HepG2 (cell line): Measurements from ENCODE around the gene KLB. TPM values are rescaled to one million over a fixed set of nuclear protein-coding genes. Genes with fewer than 3 reads are reported as not detected.

Experiments used
- ATAC-seq: fragments of 200-7000 bp; cut with Tn5 transposase; 3 replicates; pipeline ENCODE4 v1.9.1; 2020; ENCODE audit warnings: mild to moderate bottlenecking, moderate library complexity
- BruUV-seq: library from RNA; stranded (reverse); fragments of 400-500 nt; replicated peaks from 2 replicates; lab custom pipeline; 2021; lab: Mats Ljungman, UMichigan
- CTCF ChIA-PET: fragments of 300-600 bp; formaldehyde crosslinking; extraction: SDS; loops from one replicate; lab custom pipeline; 2021; ENCODE audit warnings: low total read pairs, inconsistent platforms, low intra/inter-chr PET ratio; lab: Yijun Ruan, JAX
- POLR2A ChIA-PET: fragments of 350-600 bp; sonication (Branson Sonifier 250); formaldehyde crosslinking; loops from one replicate; lab custom pipeline; 2020; ENCODE audit warnings: antibody characterized with exemption, inconsistent platforms; lab: Yijun Ruan, JAX
- DNase-seq: peaks from one replicate; pipeline ENCODE4 v3.0.0-alpha.2; 2015; ENCODE audit warnings: low spot score
- FAIRE-seq: peaks from 3 replicates; lab custom pipeline; 2011; peaks lifted over from hg19 to GRCh38; lab: Jason Lieb, UNC
- H2AFZ ChIP-seq: one replicate; pipeline ENCODE4 v1.6.1; 2011; ENCODE audit warnings: low read length, inconsistent platforms
- H3K27ac ChIP-seq: fragments of 300-600 bp; 3 replicates; pipeline ENCODE4 v1.8.0; 2011; ENCODE audit warnings: mixed run types, mild to moderate bottlenecking, mixed read lengths, low read length, inconsistent platforms; ENCODE audit not compliant: insufficient read depth; ENCODE audit errors: extremely low read length
- H3K27me3 ChIP-seq, 2 experiments: fragments of 200-600 bp in 1 of 2; 2 replicates in 1 of 2; 3 replicates in 1 of 2; pipeline versions ENCODE4 v1.6.0 to v1.8.0; 2011; ENCODE audit warnings: low read length in 2 of 2, mild to moderate bottlenecking in 2 of 2, moderate library complexity in 2 of 2, inconsistent platforms in 1 of 2; ENCODE audit not compliant: insufficient read depth in 2 of 2, control insufficient read depth in 1 of 2
- H3K36me3 ChIP-seq, 2 experiments: fragments of 200-600 bp in 1 of 2; replicated peaks in 1 of 2; 2 replicates in 1 of 2; 3 replicates in 1 of 2; pipeline versions ENCODE4 v1.5.1 to v1.8.0; 2011; ENCODE audit warnings: low read length in 2 of 2, inconsistent platforms in 1 of 2; ENCODE audit not compliant: insufficient read depth in 2 of 2, control insufficient read depth in 1 of 2
- H3K4me1 ChIP-seq: 2 replicates; pipeline ENCODE4 v1.5.1; 2012; ENCODE audit warnings: low read length, inconsistent platforms; ENCODE audit not compliant: insufficient read depth
- H3K4me2 ChIP-seq: 2 replicates; pipeline ENCODE4 v1.6.0; 2011; ENCODE audit warnings: low read depth, low read length, inconsistent platforms
- H3K4me3 ChIP-seq, 3 experiments: fragments of 200-600 bp in 1 of 3; sonication (generic), shearing (Covaris generic) in 1 of 3; replicated peaks in 1 of 3; 2 replicates each; pipeline ENCODE4 v1.5.1; 2011 to 2016; ENCODE audit warnings: low read length in 3 of 3, inconsistent platforms in 2 of 3, low read depth in 2 of 3, mild to moderate bottlenecking in 2 of 3, control low read depth in 1 of 3, mixed read lengths in 1 of 3; ENCODE audit not compliant: insufficient read depth in 1 of 3
- H3K79me2 ChIP-seq: one replicate; pipeline ENCODE4 v1.6.1; 2011; ENCODE audit warnings: low read length, inconsistent platforms; ENCODE audit not compliant: insufficient read depth
- H3K9ac ChIP-seq: 2 replicates; pipeline ENCODE4 v1.6.0; 2011; ENCODE audit warnings: mild to moderate bottlenecking, low read depth, low read length, inconsistent platforms; ENCODE audit not compliant: insufficient read depth
- H3K9me3 ChIP-seq: 2 replicates; pipeline ENCODE4 v1.5.1; 2012; ENCODE audit warnings: mild to moderate bottlenecking, low read length
- H4K20me1 ChIP-seq: 2 replicates; pipeline ENCODE4 v1.6.0; 2011; ENCODE audit warnings: inconsistent platforms, mild to moderate bottlenecking, low read length, moderate library complexity; ENCODE audit not compliant: insufficient read depth
- MAFF ChIP-seq: IDR thresholded peaks from 2 replicates; pipeline ENCODE4 v1.6.1; 2011; ENCODE audit warnings: low read depth, low read length, improper control_type of control experiment
- MAFK ChIP-seq, 2 experiments: IDR thresholded peaks in 1 of 2; conservative IDR thresholded peaks in 1 of 2; 2 replicates each; pipeline ENCODE4 v1.6.1; 2011; ENCODE audit warnings: improper control_type of control experiment in 2 of 2, low read length in 2 of 2
- NAIF1 ChIP-seq: sonication (generic); formaldehyde crosslinking; IDR thresholded peaks from 2 replicates; pipeline ENCODE4 v1.5.0; 2020; ENCODE audit warnings: mild to moderate bottlenecking, missing genetic modification reagents, borderline replicate concordance
- POLR2A ChIP-seq, 2 experiments: IDR thresholded peaks; 2 replicates each; pipeline ENCODE4 v1.6.1; 2011; ENCODE audit warnings: low read depth in 2 of 2, low read length in 2 of 2, mild to moderate bottlenecking in 1 of 2, moderate library complexity in 1 of 2; ENCODE audit not compliant: insufficient read depth in 1 of 2
- SALL1 ChIP-seq: sonication (generic); formaldehyde crosslinking; IDR thresholded peaks from 2 replicates; pipeline ENCODE4 v1.8.0; 2022; ENCODE audit warnings: mild to moderate bottlenecking, missing genetic modification reagents
- TRAFD1 ChIP-seq: sonication (generic); formaldehyde crosslinking; IDR thresholded peaks from 2 replicates; pipeline ENCODE4 v1.5.1; 2020; ENCODE audit warnings: missing genetic modification reagents, mild to moderate bottlenecking, borderline replicate concordance
- WGBS: methylation state at CpG from one replicate; pipeline ENCODE4 v1.1.6; 2017; ENCODE audit warnings: low lambda C conversion rate; 5-methylcytosine and 5-hydroxymethylcytosine counted together
- in situ Hi-C: cut with HindIII; loops from 2 replicates; pipeline ENCODE4 v1.10.0; 2017; ENCODE audit warnings: low pct_unique_long_range_greater_than_20kb; ENCODE audit not compliant: extremely low pct_ligation_motif_present
- intact Hi-C: fragments of 100-400 bp; cut with micrococcal nuclease; formaldehyde crosslinking; loops from one replicate; pipeline ENCODE4 v1.10.0; 2022; ENCODE audit not compliant: unreplicated experiment
- polyA plus RNA-seq, 8 experiments: library from polyadenylated mRNA; depleted of rRNA in 3 of 8; stranded (reverse) in 7 of 8; unstranded in 1 of 8; fragments of >200 nt; fragmentation: Illumina TruSeq in 4 of 8; extraction: Trizol in 4 of 8; gene quantifications; 2 replicates each; pipeline versions ENCODE4 v1.2.1 to v1.2.3, GENCODE V29; 2011 to 2016; ENCODE audit warnings: low read depth in 4 of 8, missing spikeins in 1 of 8, mixed read lengths in 1 of 8; ENCODE audit not compliant: insufficient read depth in 1 of 8
- total RNA-seq, 5 experiments: library from RNA; depleted of rRNA; stranded (reverse); fragments of >200 nt; fragmentation: Illumina TruSeq; extraction: Trizol; gene quantifications; 2 replicates each; pipeline ENCODE4 v1.2.3, GENCODE V29; 2016; ENCODE audit warnings: low read depth in 1 of 5

KLB gene
- total and polyA plus RNA-seq, 2 of the 13 experiments (the other 11 are each of a cell fraction or from before 2014, with no cell fraction given): 25.3 to 82.0 TPM

DNA sequence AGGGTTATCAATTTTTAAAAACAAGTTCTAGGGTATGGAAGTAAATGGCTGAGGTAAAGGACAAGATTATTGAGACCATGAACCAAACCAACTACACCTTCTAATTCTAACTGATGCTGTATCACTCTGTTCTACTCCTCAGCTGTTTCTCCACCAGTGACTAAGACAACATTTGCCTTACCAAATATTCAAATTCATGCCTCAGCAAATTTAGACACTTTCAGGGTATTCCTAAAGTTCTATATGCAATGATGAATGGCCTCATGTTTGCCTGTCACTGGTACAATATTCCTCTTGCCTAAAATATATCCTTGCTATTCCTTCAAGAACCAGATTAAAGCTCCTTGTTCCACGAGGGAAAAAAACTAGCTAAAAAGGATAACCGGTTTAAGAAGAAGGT is 47.0 kb downstream of the KLB start:
- Histone ChIP-seq H3K27me3 (no peaks in the 10 kb centered on the region; a peak in 1 of 5 replicates), H3K27ac (no peak overlapping the region), H3K4me2 (no peak overlapping the region), H3K4me3 (no peak overlapping the region), H3K79me2 (peaks cover 35% of the 10 kb centered on the region), H4K20me1 (peaks cover 60% of the 10 kb centered on the region), H3K9me3 (no peaks in the 10 kb centered on the region), H2AFZ (no peak overlapping the region), H3K4me1 (peaks cover 77% of the 10 kb centered on the region), H3K9ac (no peak overlapping the region), H3K36me3 (peaks cover 9 to 62% of the 10 kb centered on the region in 2 experiments)
- ChIA-PET POLR2A (no interaction called here), CTCF (no interaction called here)
- WGBS: 88% methylated on average over 2 of the region's 2 CpGs
- intact Hi-C loops: loop anchor here (5.0 kb wide), 1 partner anchor 271 kb away; the partner anchor contains the start of gene WDR19
- FAIRE-seq (no peak), ATAC-seq (no peak), DNase-seq (no peak)
- no TSS peak for BruUV-seq
- in situ Hi-C loops: no loop called here
- TF ChIP-seq POLR2A (IDR thresholded peaks at IDR 0.05; ENCODE audit: insufficient read depth in 1 of 2, low read depth in 2 of 2, low read length in 2 of 2): 0 out of 4 replicates have a peak, but pooled peaks of 1 of the 2 experiments have one; percentile 36
- TF ChIP-seq MAFK (conservative IDR thresholded peaks at IDR 0.05 in 1 of 2, IDR thresholded peaks at IDR 0.05 in 1 of 2; ENCODE audit: low read length in 2 of 2): peak; percentile 69 to 73
- TF ChIP-seq NAIF1 (CRISPR knock-in tag): no peak
- TF ChIP-seq TRAFD1 (CRISPR knock-in tag): no peak
- no peak for TF ChIP-seq SALL1 (CRISPR knock-in tag)
- peak; percentile 71 for TF ChIP-seq MAFF

GRCh38 chr4:39455486-39455885 is 48.8 kb downstream of the KLB start:
- BruUV-seq: no TSS peak
- POLR2A ChIA-PET: interaction anchor here (0.9 to 1.2 kb wide), 3 partner anchors 26 to 89 kb away, joined by 3 to 5 read pairs (median 3); partner anchors contain the start of gene UGDH
- intact Hi-C loops: no loop called here

More at GRCh38 chr4:39455486-39455885, 48.8 kb downstream of the KLB start:
- CTCF ChIA-PET: no interaction called here
- DNase-seq: no peak
- Histone ChIP-seq H3K4me2 (peak overlapping the region; percentile 91), H3K4me1 (peaks cover 70% of the 10 kb centered on the region), H3K9ac (no peak overlapping the region), H3K27me3 (no peaks in the 10 kb centered on the region; a peak in 1 of 5 replicates), H3K27ac (no peak overlapping the region), H2AFZ (no peak overlapping the region), H3K36me3 (peaks cover 9 to 62% of the 10 kb centered on the region in 2 experiments), H3K79me2 (peaks cover 42% of the 10 kb centered on the region), H3K4me3 (peak overlapping the region in 1 of 3 experiments; percentile 1; a peak in 1 of 6 replicates), H3K9me3 (no peaks in the 10 kb centered on the region), H4K20me1 (peaks cover 60% of the 10 kb centered on the region)
- 93% methylated on average over 6 of the region's 6 CpGs for WGBS
- FAIRE-seq: no peak
- no peak for ATAC-seq
- in situ Hi-C loops: no loop called here
